OCI-LY3 (cell line): ENCODE results near the gene ADCY9.

ENCODE experiments used
- H2AFZ ChIP-seq: fragments of 200-600, 300-600 bp; shearing (Covaris generic); 2 replicates; pipeline ENCODE4 v1.6.0; 2014; ENCODE audit warnings: antibody characterized with exemption, low read depth, low read length
- H3K27ac ChIP-seq: fragments of 200-600, 300-600 bp; sonication (generic); 2 replicates; pipeline ENCODE4 v1.5.1; 2014; ENCODE audit warnings: mild to moderate bottlenecking, low read length, moderate library complexity, mixed read lengths
- H3K27me3 ChIP-seq: fragments of 200-600, 300-600 bp; sonication (generic); 2 replicates; pipeline ENCODE4 v1.6.1; 2014; ENCODE audit warnings: low read depth, low read length, mixed read lengths
- H3K36me3 ChIP-seq: fragments of 200-600, 300-600 bp; sonication (generic); replicated peaks from 2 replicates; pipeline ENCODE3; 2014; ENCODE audit warnings: low read depth, low read length, mixed read lengths
- H3K4me1 ChIP-seq: fragments of 300-600, 200-600 bp; sonication (generic); 2 replicates; pipeline ENCODE4 v1.6.1; 2014; ENCODE audit warnings: low read length, mixed read lengths
- H3K4me2 ChIP-seq: fragments of 200-600, 300-600 bp; sonication (generic); 2 replicates; pipeline ENCODE4 v1.6.1; 2014; ENCODE audit warnings: low read length, mixed read lengths
- H3K4me3 ChIP-seq: fragments of 300-600, 200-600 bp; sonication (generic); 2 replicates; pipeline ENCODE4 v1.5.1; 2014; ENCODE audit warnings: antibody characterized with exemption, mild to moderate bottlenecking, low read length, moderate library complexity
- H3K79me2 ChIP-seq: fragments of 300-600, 200-600 bp; shearing (Covaris generic); 2 replicates; pipeline ENCODE4 v1.6.1; 2014; ENCODE audit warnings: mild to moderate bottlenecking, low read length, mixed read lengths
- H3K9ac ChIP-seq: fragments of 300-600, 200-600 bp; shearing (Covaris generic); 2 replicates; pipeline ENCODE4 v1.6.0; 2014; ENCODE audit warnings: mild to moderate bottlenecking, low read length, moderate library complexity
- H3K9me3 ChIP-seq: fragments of 200-600, 300-600 bp; shearing (Covaris generic); 2 replicates; pipeline ENCODE4 v1.6.1; 2014; ENCODE audit warnings: low read length, mixed read lengths; ENCODE audit not compliant: insufficient read depth
- H4K20me1 ChIP-seq: fragments of 200-600, 300-600 bp; sonication (generic); 2 replicates; pipeline ENCODE4 v1.6.1; 2016; ENCODE audit warnings: low read length, mixed read lengths; ENCODE audit not compliant: insufficient read depth
- EZH2phosphoT487 ChIP-seq: fragments of 200-600 bp; shearing (Covaris generic); IDR thresholded peaks from 2 replicates; pipeline ENCODE4 v1.6.1; 2018; ENCODE audit warnings: antibody characterized with exemption, mixed run types, low read depth
- TF ChIP-seq, protein P1 (sequence below): fragments of 200-600, 300-600 bp; sonication (generic); IDR thresholded peaks from 2 replicates; pipeline ENCODE4 v1.5.1; 2014; ENCODE audit warnings: antibody characterized with exemption, low read length, low read depth

The ADCY9 gene

DNA sequence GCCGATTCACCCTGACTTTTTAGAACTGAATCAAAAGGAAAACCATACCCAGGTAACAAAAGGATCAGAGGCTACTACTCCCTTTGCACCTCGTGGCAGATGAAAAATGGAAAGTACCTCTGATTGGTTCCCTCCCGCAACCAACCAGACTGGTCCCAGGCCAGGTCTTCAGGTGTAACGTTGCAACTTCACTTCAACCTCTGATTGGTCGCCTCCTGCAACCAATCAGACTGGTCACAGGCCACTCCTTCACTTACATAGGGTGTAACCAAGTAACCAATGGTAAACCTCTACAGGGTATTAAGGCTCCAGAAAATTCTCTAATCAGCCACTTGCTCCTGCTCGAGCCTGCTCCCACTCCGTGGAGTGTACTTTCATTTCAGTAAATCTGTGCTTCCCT, 89.4 kb downstream of the ADCY9 start:
- Histone ChIP-seq H4K20me1 (no peaks in the 10 kb centered on the region), H3K9me3 (no peaks in the 10 kb centered on the region), H3K36me3 (no peaks in the 10 kb centered on the region), H3K27ac (no peak overlapping the region), H3K4me2 (no peak overlapping the region), H3K4me1 (no peaks in the 10 kb centered on the region), H3K9ac (no peak overlapping the region), H3K4me3 (no peak overlapping the region), H2AFZ (no peak overlapping the region), H3K79me2 (no peaks in the 10 kb centered on the region), H3K27me3 (0 out of 2 replicates have a peak, but pooled peaks cover 6% of the 10 kb centered on the region)
- no peak for TF ChIP-seq EZH2phosphoT487
- TF ChIP-seq, protein P1, sequence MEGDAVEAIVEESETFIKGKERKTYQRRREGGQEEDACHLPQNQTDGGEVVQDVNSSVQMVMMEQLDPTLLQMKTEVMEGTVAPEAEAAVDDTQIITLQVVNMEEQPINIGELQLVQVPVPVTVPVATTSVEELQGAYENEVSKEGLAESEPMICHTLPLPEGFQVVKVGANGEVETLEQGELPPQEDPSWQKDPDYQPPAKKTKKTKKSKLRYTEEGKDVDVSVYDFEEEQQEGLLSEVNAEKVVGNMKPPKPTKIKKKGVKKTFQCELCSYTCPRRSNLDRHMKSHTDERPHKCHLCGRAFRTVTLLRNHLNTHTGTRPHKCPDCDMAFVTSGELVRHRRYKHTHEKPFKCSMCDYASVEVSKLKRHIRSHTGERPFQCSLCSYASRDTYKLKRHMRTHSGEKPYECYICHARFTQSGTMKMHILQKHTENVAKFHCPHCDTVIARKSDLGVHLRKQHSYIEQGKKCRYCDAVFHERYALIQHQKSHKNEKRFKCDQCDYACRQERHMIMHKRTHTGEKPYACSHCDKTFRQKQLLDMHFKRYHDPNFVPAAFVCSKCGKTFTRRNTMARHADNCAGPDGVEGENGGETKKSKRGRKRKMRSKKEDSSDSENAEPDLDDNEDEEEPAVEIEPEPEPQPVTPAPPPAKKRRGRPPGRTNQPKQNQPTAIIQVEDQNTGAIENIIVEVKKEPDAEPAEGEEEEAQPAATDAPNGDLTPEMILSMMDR = no peak

DNA sequence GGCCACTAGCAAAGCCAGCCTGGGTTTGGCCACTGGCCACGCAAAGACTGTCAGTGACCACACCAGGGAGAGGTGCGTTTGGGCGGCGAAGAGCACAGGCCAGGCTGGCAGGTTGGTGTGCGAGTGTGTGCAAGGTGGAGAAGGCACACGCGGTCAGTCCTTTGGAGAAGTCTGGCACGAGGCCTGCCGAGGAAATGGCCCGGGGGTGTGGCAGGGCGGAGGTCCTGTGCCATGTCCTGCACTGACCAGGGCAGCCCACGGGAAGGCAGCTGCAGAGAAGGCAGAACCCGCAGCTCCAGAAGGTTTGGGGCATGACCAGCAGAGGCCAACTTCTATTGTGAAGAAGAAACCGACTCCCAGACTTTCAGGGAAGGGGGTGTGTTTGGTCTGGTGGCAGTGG, 90.8 kb downstream of the ADCY9 start:
- H2AFZ ChIP-seq = no peak overlapping the region
- H3K4me1 ChIP-seq = no peaks in the 10 kb centered on the region
- H3K79me2 ChIP-seq = no peaks in the 10 kb centered on the region
- H3K9ac ChIP-seq = no peak overlapping the region
- no peaks in the 10 kb centered on the region for H3K9me3 ChIP-seq
- no peaks in the 10 kb centered on the region for H4K20me1 ChIP-seq
- TF ChIP-seq, protein P1 = no peak
- TF ChIP-seq EZH2phosphoT487 = no peak
- H3K4me2 ChIP-seq = no peak overlapping the region
- H3K4me3 ChIP-seq = no peak overlapping the region
- no peak overlapping the region for H3K27ac ChIP-seq
- no peaks in the 10 kb centered on the region for H3K36me3 ChIP-seq
- no peaks in the 10 kb centered on the region for H3K27me3 ChIP-seq

DNA sequence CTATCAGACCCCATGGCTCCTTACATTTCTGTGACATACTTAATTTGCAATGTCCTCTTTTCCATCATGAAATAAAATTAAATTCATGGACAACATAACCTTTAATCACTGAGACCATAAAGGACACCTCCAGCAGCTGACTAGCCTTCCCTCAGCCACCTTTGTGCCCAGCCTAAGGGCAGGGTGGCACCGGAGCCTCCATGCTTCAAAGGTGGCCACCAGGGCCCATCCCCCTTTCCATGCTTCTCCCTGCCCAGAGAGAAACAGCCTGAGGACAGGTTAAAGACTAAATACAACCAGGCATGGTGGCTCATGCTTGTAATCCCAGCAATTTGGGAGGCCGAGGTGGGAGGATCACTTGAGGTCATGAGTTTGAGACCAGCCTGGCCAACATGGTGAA, 94.3 kb downstream of the ADCY9 start:
- Histone ChIP-seq H3K79me2 (no peaks in the 10 kb centered on the region), H4K20me1 (no peaks in the 10 kb centered on the region), H3K27ac (no peak overlapping the region), H3K9ac (no peak overlapping the region), H3K27me3 (no peaks in the 10 kb centered on the region), H3K9me3 (no peaks in the 10 kb centered on the region), H3K4me1 (no peaks in the 10 kb centered on the region), H3K4me2 (no peak overlapping the region), H3K4me3 (no peak overlapping the region), H2AFZ (no peak overlapping the region), H3K36me3 (no peaks in the 10 kb centered on the region)
- TF ChIP-seq, protein P1 = no peak
- TF ChIP-seq EZH2phosphoT487 = no peak

DNA sequence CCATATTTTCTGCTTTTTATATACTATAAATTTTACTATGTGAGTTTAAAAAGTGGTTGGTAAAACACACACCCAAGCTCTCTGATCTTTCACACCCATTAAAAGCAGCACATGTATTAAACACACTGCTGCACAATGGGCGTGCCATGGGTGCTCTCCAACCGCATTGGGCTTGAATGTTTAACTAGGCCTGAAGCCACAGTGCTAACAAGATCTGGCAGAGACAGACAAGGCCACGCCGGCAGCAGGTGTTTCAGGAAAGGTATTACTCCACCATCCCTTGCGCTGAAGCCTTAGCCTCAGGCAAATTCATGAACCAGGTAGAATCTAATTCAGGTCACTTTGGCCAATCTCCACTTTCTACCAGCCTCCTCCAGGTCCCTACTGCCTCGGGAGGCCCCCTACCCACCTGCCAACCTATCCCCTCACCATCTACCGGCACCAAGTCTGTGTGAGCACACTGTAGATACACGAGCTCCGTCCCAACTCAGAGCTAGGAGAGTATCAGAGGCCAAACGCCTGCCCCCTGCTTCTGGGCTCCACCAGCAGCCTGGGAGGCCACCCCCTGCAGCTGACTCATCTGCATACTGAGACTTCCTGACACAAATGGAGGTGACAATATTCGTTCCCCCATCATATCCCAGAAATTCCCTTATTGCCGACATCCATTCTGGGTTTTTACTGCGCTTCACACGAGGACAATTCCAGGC, 95.0 kb downstream of the ADCY9 start:
- 0 out of 2 replicates have a peak, but pooled peaks cover 3% of the 10 kb centered on the region for H3K4me1 ChIP-seq
- no peaks in the 10 kb centered on the region for H3K36me3 ChIP-seq
- H3K4me2 ChIP-seq = no peak overlapping the region
- no peak overlapping the region for H2AFZ ChIP-seq
- no peak overlapping the region for H3K9ac ChIP-seq
- TF ChIP-seq EZH2phosphoT487 = no peak
- TF ChIP-seq, protein P1 = no peak
- no peak overlapping the region for H3K27ac ChIP-seq
- H3K4me3 ChIP-seq = no peak overlapping the region
- no peaks in the 10 kb centered on the region for H4K20me1 ChIP-seq
- no peaks in the 10 kb centered on the region for H3K79me2 ChIP-seq
- no peaks in the 10 kb centered on the region for H3K9me3 ChIP-seq
- no peaks in the 10 kb centered on the region for H3K27me3 ChIP-seq
